OCI-LY1 (cell line): ENCODE results near the gene LIMS2.

ENCODE experiments used
- H2AFZ ChIP-seq: fragments of 200-600 bp; sonication (generic), shearing (Covaris generic); 2 replicates; pipeline ENCODE4 v1.6.0; 2014; ENCODE audit warnings: antibody characterized with exemption, mild to moderate bottlenecking, low read length
- H3F3A ChIP-seq: fragments of 200-600 bp; sonication (generic), shearing (Covaris generic); 2 replicates; pipeline ENCODE4 v1.6.0; 2014; ENCODE audit warnings: mild to moderate bottlenecking, antibody characterized with exemption, low read length, moderate library complexity; ENCODE audit not compliant: insufficient read depth
- H3K27ac ChIP-seq: fragments of 200-600 bp; sonication (generic); 2 replicates; pipeline ENCODE4 v1.5.1; 2014; ENCODE audit warnings: low read length, mixed run types, mild to moderate bottlenecking, low read depth; ENCODE audit not compliant: poor library complexity, severe bottlenecking
- H3K27me3 ChIP-seq: fragments of 200-600 bp; sonication (generic); 2 replicates; pipeline ENCODE4 v1.6.0; 2014; ENCODE audit warnings: antibody characterized with exemption, mild to moderate bottlenecking, low read length, moderate library complexity; ENCODE audit not compliant: insufficient read depth
- H3K36me3 ChIP-seq: fragments of 200-600 bp; sonication (generic); 2 replicates; pipeline ENCODE4 v1.6.1; 2014; ENCODE audit warnings: mild to moderate bottlenecking, antibody characterized with exemption, low read length, moderate library complexity, mixed read lengths; ENCODE audit not compliant: insufficient read depth
- H3K4me1 ChIP-seq: fragments of 200-600 bp; sonication (generic); 2 replicates; pipeline ENCODE4 v1.5.1; 2014; ENCODE audit warnings: mild to moderate bottlenecking, low read length, moderate library complexity; ENCODE audit not compliant: insufficient read depth, severe bottlenecking
- H3K4me2 ChIP-seq: fragments of 200-600 bp; sonication (generic), shearing (Covaris generic); 2 replicates; pipeline ENCODE4 v1.6.1; 2014; ENCODE audit warnings: low read length
- H3K4me3 ChIP-seq: fragments of 200-600 bp; sonication (generic); 2 replicates; pipeline ENCODE4 v1.5.1; 2014; ENCODE audit warnings: low read length, low read depth, mild to moderate bottlenecking, mixed read lengths; ENCODE audit not compliant: poor library complexity, severe bottlenecking
- H3K79me2 ChIP-seq: fragments of 200-600 bp; shearing (Covaris generic); 2 replicates; pipeline ENCODE4 v1.6.1; 2016; ENCODE audit warnings: mixed run types, low read length, mixed read lengths; ENCODE audit not compliant: insufficient read depth
- H3K9ac ChIP-seq: fragments of 200-600 bp; sonication (generic), shearing (Covaris generic); 2 replicates; pipeline ENCODE4 v1.6.1; 2014; ENCODE audit warnings: mild to moderate bottlenecking, low read length, mixed read lengths
- H3K9me2 ChIP-seq: fragments of 200-600 bp; sonication (generic), shearing (Covaris generic); 2 replicates; pipeline ENCODE4 v1.6.1; 2014; ENCODE audit warnings: low read depth, mild to moderate bottlenecking, low read length, mixed read lengths
- H3K9me3 ChIP-seq: fragments of 200-600 bp; shearing (Covaris generic); 2 replicates; pipeline ENCODE4 v1.6.1; 2014; ENCODE audit warnings: low read length, mixed read lengths
- H4K20me1 ChIP-seq: fragments of 200-600 bp; sonication (generic), shearing (Covaris generic); 2 replicates; pipeline ENCODE4 v1.6.0; 2016; ENCODE audit warnings: mild to moderate bottlenecking, low read length; ENCODE audit not compliant: insufficient read depth
- CTCF ChIP-seq: fragments of 200-600 bp; sonication (generic), shearing (Covaris generic); IDR thresholded peaks from 2 replicates; pipeline ENCODE4 v1.5.1; 2017; ENCODE audit warnings: mild to moderate bottlenecking, antibody characterized with exemption, low read length, moderate library complexity, mixed read lengths
- EZH2 ChIP-seq: fragments of 200-600 bp; sonication (generic), shearing (Covaris generic); IDR thresholded peaks from 2 replicates; pipeline ENCODE4 v1.8.0; 2017; ENCODE audit warnings: borderline replicate concordance, mixed run types, mild to moderate bottlenecking, antibody characterized with exemption, low read length, moderate library complexity, mixed read lengths

Gene LIMS2

GRCh38 chr2:127700527-127701192 lies 25.3 kb upstream of the LIMS2 start:
- H3K9me3 ChIP-seq, result no peaks in the 10 kb centered on the region
- TF ChIP-seq EZH2, result no peak
- no peak for TF ChIP-seq CTCF
- peak overlapping the region; percentile 83 for H3K9ac ChIP-seq
- peak overlapping the region; percentile 57 for H3K27ac ChIP-seq
- H3K36me3 ChIP-seq, result peaks cover 30% of the 10 kb centered on the region
- H3K4me3 ChIP-seq, result peak overlapping the region; percentile 80
- H3F3A ChIP-seq, result no peaks in the 10 kb centered on the region
- no peaks in the 10 kb centered on the region for H3K79me2 ChIP-seq
- no peaks in the 10 kb centered on the region for H4K20me1 ChIP-seq
- H2AFZ ChIP-seq, result no peak overlapping the region
- peak overlapping the region; percentile 98 for H3K4me2 ChIP-seq
- H3K4me1 ChIP-seq, result peaks cover 27% of the 10 kb centered on the region
- H3K27me3 ChIP-seq, result no peaks in the 10 kb centered on the region
- no peaks in the 10 kb centered on the region for H3K9me2 ChIP-seq

- no peak overlapping the region for H3K9ac ChIP-seq
- no peak overlapping the region for H3K27ac ChIP-seq
- no peak overlapping the region for H3K4me2 ChIP-seq
- H4K20me1 ChIP-seq, result no peaks in the 10 kb centered on the region
- peaks cover 27% of the 10 kb centered on the region for H3K4me1 ChIP-seq
- peaks cover 11% of the 10 kb centered on the region for H3K36me3 ChIP-seq
- no peaks in the 10 kb centered on the region for H3K9me2 ChIP-seq
- no peak overlapping the region for H3K4me3 ChIP-seq
- no peak overlapping the region for H2AFZ ChIP-seq
- H3K27me3 ChIP-seq, result no peaks in the 10 kb centered on the region
- H3K9me3 ChIP-seq, result no peaks in the 10 kb centered on the region
- H3F3A ChIP-seq, result no peaks in the 10 kb centered on the region
- no peaks in the 10 kb centered on the region for H3K79me2 ChIP-seq
- TF ChIP-seq EZH2 (no peak), CTCF (no peak)
Measured at GRCh38 chr2:127698553-127699355, 23.4 kb upstream of the LIMS2 start.

GRCh38 chr2:127697482-127698180 lies 22.3 kb upstream of the LIMS2 start:
- H3K4me3 ChIP-seq, result no peak overlapping the region
- H3K79me2 ChIP-seq, result no peaks in the 10 kb centered on the region
- no peaks in the 10 kb centered on the region for H3K9me2 ChIP-seq
- H3K27me3 ChIP-seq, result no peaks in the 10 kb centered on the region
- no peak overlapping the region for H3K27ac ChIP-seq
- H3K36me3 ChIP-seq, result no peaks in the 10 kb centered on the region; the same call in 1 of the 2 replicates
- no peaks in the 10 kb centered on the region for H3K9me3 ChIP-seq
- no peaks in the 10 kb centered on the region for H3F3A ChIP-seq
- H2AFZ ChIP-seq, result no peak overlapping the region
- H3K9ac ChIP-seq, result no peak overlapping the region
- no peak overlapping the region for H3K4me2 ChIP-seq
- H3K4me1 ChIP-seq, result peaks cover 15% of the 10 kb centered on the region
- H4K20me1 ChIP-seq, result no peaks in the 10 kb centered on the region
- no peak for TF ChIP-seq CTCF
- no peak for TF ChIP-seq EZH2
